KG1 (cell line): ENCODE results near the gene FBXO7.

Experiments
- DNase-seq: peaks from one replicate; lab custom pipeline; 2025; lab: John Stamatoyannopoulos, UW

FBXO7 gene

GRCh38 chr22:32490279-32490678, 15.7 kb downstream of the FBXO7 start:
- DNase-seq = no peak

GRCh38 chr22:32492111-32492510, 17.5 kb downstream of the FBXO7 start:
- DNase-seq = no peak

GRCh38 chr22:32493551-32493950, 18.9 kb downstream of the FBXO7 start:
- DNase-seq = no peak

GRCh38 chr22:32494971-32495370, 20.4 kb downstream of the FBXO7 start:
- DNase-seq = no peak

- DNase-seq = no peak
Observed at GRCh38 chr22:32499666-32500065, 25.1 kb downstream of the FBXO7 start.

- no peak for DNase-seq
Observed at GRCh38 chr22:32501836-32502752, 27.5 kb downstream of the FBXO7 start.

GRCh38 chr22:32509045-32509444, 34.4 kb downstream of the FBXO7 start:
- DNase-seq = no peak

GRCh38 chr22:32511274-32511673, 36.7 kb downstream of the FBXO7 start:
- DNase-seq = no peak

- DNase-seq = no peak
Observed at GRCh38 chr22:32511776-32512175, 37.2 kb downstream of the FBXO7 start.

- no peak for DNase-seq
Observed at GRCh38 chr22:32512267-32512982, 37.8 kb downstream of the FBXO7 start.

GRCh38 chr22:32515084-32515483, 40.5 kb downstream of the FBXO7 start:
- no peak for DNase-seq

GRCh38 chr22:32517488-32517887, 42.9 kb downstream of the FBXO7 start:
- DNase-seq = no peak

- DNase-seq = no peak
Observed at GRCh38 chr22:32517921-32518320, 43.3 kb downstream of the FBXO7 start.

- no peak for DNase-seq
Observed at GRCh38 chr22:32518381-32518780, 43.8 kb downstream of the FBXO7 start.

GRCh38 chr22:32518848-32519247, 44.2 kb downstream of the FBXO7 start:
- no peak for DNase-seq

GRCh38 chr22:32520612-32521011, 46.0 kb downstream of the FBXO7 start:
- no peak for DNase-seq

GRCh38 chr22:32522237-32522636, 47.6 kb downstream of the FBXO7 start:
- no peak for DNase-seq

- DNase-seq = no peak
Observed at GRCh38 chr22:32527756-32528155, 53.1 kb downstream of the FBXO7 start.

GRCh38 chr22:32528316-32528715, 53.7 kb downstream of the FBXO7 start:
- DNase-seq = no peak

- DNase-seq = peak; percentile 34
Observed at GRCh38 chr22:32528984-32529982, 54.7 kb downstream of the FBXO7 start.

GRCh38 chr22:32531228-32531627, 56.6 kb downstream of the FBXO7 start:
- DNase-seq = no peak
